ENCODE results near the gene C1QTNF3.

DNA sequence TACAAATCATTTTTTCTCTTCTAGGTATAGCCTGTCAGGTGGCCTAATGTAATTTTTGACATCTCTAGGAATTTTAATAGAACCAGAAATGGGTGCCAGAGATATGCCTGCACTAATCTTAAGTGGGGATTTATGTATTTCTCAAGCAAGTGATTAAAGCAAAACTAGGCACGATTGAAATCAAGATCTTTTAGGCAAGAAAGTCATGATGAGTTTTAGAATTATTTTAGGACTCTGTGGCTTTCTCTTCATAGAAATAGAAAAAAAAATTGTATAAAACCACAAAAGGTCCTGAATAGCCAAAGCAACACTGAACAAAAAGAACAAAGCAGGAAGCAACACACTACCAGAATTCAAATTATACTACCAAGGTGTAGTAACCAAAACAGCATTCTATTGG lies 34.2 kb downstream of the C1QTNF3 start:
- TF ChIP-seq ZNF263 (CRISPR knock-in tag; IDR thresholded peaks at IDR 0.05; ENCODE audit: low read depth) = no peak
- TF ChIP-seq, protein P1, sequence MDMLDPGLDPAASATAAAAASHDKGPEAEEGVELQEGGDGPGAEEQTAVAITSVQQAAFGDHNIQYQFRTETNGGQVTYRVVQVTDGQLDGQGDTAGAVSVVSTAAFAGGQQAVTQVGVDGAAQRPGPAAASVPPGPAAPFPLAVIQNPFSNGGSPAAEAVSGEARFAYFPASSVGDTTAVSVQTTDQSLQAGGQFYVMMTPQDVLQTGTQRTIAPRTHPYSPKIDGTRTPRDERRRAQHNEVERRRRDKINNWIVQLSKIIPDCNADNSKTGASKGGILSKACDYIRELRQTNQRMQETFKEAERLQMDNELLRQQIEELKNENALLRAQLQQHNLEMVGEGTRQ (CRISPR knock-in tag; IDR thresholded peaks at IDR 0.05) = no peak
- TF ChIP-seq, protein P2, sequence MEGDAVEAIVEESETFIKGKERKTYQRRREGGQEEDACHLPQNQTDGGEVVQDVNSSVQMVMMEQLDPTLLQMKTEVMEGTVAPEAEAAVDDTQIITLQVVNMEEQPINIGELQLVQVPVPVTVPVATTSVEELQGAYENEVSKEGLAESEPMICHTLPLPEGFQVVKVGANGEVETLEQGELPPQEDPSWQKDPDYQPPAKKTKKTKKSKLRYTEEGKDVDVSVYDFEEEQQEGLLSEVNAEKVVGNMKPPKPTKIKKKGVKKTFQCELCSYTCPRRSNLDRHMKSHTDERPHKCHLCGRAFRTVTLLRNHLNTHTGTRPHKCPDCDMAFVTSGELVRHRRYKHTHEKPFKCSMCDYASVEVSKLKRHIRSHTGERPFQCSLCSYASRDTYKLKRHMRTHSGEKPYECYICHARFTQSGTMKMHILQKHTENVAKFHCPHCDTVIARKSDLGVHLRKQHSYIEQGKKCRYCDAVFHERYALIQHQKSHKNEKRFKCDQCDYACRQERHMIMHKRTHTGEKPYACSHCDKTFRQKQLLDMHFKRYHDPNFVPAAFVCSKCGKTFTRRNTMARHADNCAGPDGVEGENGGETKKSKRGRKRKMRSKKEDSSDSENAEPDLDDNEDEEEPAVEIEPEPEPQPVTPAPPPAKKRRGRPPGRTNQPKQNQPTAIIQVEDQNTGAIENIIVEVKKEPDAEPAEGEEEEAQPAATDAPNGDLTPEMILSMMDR (IDR thresholded peaks at IDR 0.05) = no peak
- TF ChIP-seq, protein P3, sequence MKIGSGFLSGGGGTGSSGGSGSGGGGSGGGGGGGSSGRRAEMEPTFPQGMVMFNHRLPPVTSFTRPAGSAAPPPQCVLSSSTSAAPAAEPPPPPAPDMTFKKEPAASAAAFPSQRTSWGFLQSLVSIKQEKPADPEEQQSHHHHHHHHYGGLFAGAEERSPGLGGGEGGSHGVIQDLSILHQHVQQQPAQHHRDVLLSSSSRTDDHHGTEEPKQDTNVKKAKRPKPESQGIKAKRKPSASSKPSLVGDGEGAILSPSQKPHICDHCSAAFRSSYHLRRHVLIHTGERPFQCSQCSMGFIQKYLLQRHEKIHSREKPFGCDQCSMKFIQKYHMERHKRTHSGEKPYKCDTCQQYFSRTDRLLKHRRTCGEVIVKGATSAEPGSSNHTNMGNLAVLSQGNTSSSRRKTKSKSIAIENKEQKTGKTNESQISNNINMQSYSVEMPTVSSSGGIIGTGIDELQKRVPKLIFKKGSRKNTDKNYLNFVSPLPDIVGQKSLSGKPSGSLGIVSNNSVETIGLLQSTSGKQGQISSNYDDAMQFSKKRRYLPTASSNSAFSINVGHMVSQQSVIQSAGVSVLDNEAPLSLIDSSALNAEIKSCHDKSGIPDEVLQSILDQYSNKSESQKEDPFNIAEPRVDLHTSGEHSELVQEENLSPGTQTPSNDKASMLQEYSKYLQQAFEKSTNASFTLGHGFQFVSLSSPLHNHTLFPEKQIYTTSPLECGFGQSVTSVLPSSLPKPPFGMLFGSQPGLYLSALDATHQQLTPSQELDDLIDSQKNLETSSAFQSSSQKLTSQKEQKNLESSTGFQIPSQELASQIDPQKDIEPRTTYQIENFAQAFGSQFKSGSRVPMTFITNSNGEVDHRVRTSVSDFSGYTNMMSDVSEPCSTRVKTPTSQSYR (CRISPR knock-in tag; IDR thresholded peaks at IDR 0.05) = no peak
- TF ChIP-seq, protein P4, sequence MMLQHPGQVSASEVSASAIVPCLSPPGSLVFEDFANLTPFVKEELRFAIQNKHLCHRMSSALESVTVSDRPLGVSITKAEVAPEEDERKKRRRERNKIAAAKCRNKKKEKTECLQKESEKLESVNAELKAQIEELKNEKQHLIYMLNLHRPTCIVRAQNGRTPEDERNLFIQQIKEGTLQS (CRISPR knock-in tag; conservative IDR thresholded peaks at IDR 0.05) = no peak
- TF ChIP-seq, protein P5, sequence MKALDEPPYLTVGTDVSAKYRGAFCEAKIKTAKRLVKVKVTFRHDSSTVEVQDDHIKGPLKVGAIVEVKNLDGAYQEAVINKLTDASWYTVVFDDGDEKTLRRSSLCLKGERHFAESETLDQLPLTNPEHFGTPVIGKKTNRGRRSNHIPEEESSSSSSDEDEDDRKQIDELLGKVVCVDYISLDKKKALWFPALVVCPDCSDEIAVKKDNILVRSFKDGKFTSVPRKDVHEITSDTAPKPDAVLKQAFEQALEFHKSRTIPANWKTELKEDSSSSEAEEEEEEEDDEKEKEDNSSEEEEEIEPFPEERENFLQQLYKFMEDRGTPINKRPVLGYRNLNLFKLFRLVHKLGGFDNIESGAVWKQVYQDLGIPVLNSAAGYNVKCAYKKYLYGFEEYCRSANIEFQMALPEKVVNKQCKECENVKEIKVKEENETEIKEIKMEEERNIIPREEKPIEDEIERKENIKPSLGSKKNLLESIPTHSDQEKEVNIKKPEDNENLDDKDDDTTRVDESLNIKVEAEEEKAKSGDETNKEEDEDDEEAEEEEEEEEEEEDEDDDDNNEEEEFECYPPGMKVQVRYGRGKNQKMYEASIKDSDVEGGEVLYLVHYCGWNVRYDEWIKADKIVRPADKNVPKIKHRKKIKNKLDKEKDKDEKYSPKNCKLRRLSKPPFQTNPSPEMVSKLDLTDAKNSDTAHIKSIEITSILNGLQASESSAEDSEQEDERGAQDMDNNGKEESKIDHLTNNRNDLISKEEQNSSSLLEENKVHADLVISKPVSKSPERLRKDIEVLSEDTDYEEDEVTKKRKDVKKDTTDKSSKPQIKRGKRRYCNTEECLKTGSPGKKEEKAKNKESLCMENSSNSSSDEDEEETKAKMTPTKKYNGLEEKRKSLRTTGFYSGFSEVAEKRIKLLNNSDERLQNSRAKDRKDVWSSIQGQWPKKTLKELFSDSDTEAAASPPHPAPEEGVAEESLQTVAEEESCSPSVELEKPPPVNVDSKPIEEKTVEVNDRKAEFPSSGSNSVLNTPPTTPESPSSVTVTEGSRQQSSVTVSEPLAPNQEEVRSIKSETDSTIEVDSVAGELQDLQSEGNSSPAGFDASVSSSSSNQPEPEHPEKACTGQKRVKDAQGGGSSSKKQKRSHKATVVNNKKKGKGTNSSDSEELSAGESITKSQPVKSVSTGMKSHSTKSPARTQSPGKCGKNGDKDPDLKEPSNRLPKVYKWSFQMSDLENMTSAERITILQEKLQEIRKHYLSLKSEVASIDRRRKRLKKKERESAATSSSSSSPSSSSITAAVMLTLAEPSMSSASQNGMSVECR (CRISPR knock-in tag; IDR thresholded peaks at IDR 0.05; ENCODE audit: borderline replicate concordance) = no peak
- no peak for TF ChIP-seq ESRRA (CRISPR knock-in tag; IDR thresholded peaks at IDR 0.05; ENCODE audit: borderline replicate concordance)
- no peak for TF ChIP-seq NR2C2 (CRISPR knock-in tag; IDR thresholded peaks at IDR 0.05)
- no peak for TF ChIP-seq TEAD1 (CRISPR knock-in tag; IDR thresholded peaks at IDR 0.05)
- no peak for TF ChIP-seq RORB (CRISPR knock-in tag; IDR thresholded peaks at IDR 0.05)
- no peak for TF ChIP-seq ZNF671 (CRISPR knock-in tag; IDR thresholded peaks at IDR 0.05)
- TF ChIP-seq FOXJ3 (CRISPR knock-in tag; IDR thresholded peaks at IDR 0.05; ENCODE audit: borderline replicate concordance) = no peak
- TF ChIP-seq HMGA2 (CRISPR knock-in tag; IDR thresholded peaks at IDR 0.05) = no peak
- TF ChIP-seq, protein P6, sequence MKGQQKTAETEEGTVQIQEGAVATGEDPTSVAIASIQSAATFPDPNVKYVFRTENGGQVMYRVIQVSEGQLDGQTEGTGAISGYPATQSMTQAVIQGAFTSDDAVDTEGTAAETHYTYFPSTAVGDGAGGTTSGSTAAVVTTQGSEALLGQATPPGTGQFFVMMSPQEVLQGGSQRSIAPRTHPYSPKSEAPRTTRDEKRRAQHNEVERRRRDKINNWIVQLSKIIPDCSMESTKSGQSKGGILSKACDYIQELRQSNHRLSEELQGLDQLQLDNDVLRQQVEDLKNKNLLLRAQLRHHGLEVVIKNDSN (CRISPR knock-in tag; IDR thresholded peaks at IDR 0.05) = no peak

Data from WTC11 (cell line).